PC-3 (cell line): Measurements from ENCODE around the gene CANT1. TPM values are rescaled to one million over a fixed set of nuclear protein-coding genes. Genes with fewer than 3 reads are reported as not detected.

Experiments
- ATAC-seq: fragments of 200-7000 bp; cut with Tn5 transposase; 2 replicates; pipeline ENCODE4 v1.9.1; 2020; ENCODE audit warnings: mild to moderate bottlenecking, moderate library complexity
- BruUV-seq: library from RNA; stranded (reverse); fragments of 400-500 nt; replicated peaks from 2 replicates; lab custom pipeline; 2021; lab: Mats Ljungman, UMichigan
- CTCF ChIA-PET: fragments of 300-600 bp; sonication (Branson Sonifier 250); formaldehyde crosslinking; loops from one replicate; lab custom pipeline; 2022; ENCODE audit warnings: antibody characterized with exemption; lab: Charles Lee
- POLR2A ChIA-PET: fragments of 300-600 bp; sonication (Branson Sonifier 250); formaldehyde crosslinking; loops from one replicate; lab custom pipeline; 2022; ENCODE audit warnings: antibody characterized with exemption; ENCODE audit not compliant: unreplicated experiment; lab: Charles Lee
- DNase-seq: peaks from one replicate; pipeline ENCODE4 v3.0.0-alpha.2; 2015
- H2AFZ ChIP-seq: fragments of 300-600 bp; sonication (generic); 2 replicates; pipeline ENCODE4 v1.6.0; 2016; ENCODE audit warnings: antibody characterized with exemption, low read length
- H3F3A ChIP-seq: fragments of 300-600 bp; sonication (generic); one replicate; pipeline ENCODE4 v1.6.0; 2017; ENCODE audit warnings: antibody characterized with exemption, low read length, control low read depth, mild to moderate bottlenecking; ENCODE audit not compliant: unreplicated experiment
- H3K27ac ChIP-seq: fragments of 300-600 bp; sonication (generic); 2 replicates; pipeline ENCODE4 v1.5.1; 2016; ENCODE audit warnings: mild to moderate bottlenecking, low read length
- H3K27me3 ChIP-seq: fragments of 300-600 bp; sonication (generic); 2 replicates; pipeline ENCODE4 v1.6.1; 2016; ENCODE audit warnings: low read length, mixed read lengths
- H3K36me3 ChIP-seq: fragments of 300-600 bp; sonication (generic); 2 replicates; pipeline ENCODE4 v1.6.1; 2016; ENCODE audit warnings: low read depth, mixed run types, low read length, mixed read lengths
- H3K4me1 ChIP-seq: fragments of 300-600 bp; sonication (generic); 2 replicates; pipeline ENCODE4 v1.5.1; 2016; ENCODE audit warnings: low read length; ENCODE audit not compliant: insufficient read depth
- H3K4me2 ChIP-seq: fragments of 300-600 bp; sonication (generic); 2 replicates; pipeline ENCODE4 v1.6.0; 2016; ENCODE audit warnings: low read length
- H3K4me3 ChIP-seq: fragments of 300-600 bp; sonication (generic); 2 replicates; pipeline ENCODE4 v1.5.1; 2016; ENCODE audit warnings: mild to moderate bottlenecking, low read length, mixed read lengths
- H3K79me2 ChIP-seq: fragments of 300-600 bp; sonication (generic); 2 replicates; pipeline ENCODE4 v1.6.1; 2017; ENCODE audit warnings: low read length, mixed read lengths
- H3K9ac ChIP-seq: fragments of 300-600 bp; sonication (generic); 2 replicates; pipeline ENCODE4 v1.6.0; 2016; ENCODE audit warnings: mild to moderate bottlenecking, low read length
- H3K9me2 ChIP-seq: fragments of 300-600 bp; sonication (generic); replicated peaks from 2 replicates; pipeline ENCODE4 v1.6.1; 2016; ENCODE audit warnings: mixed run types, low read length, mixed read lengths
- H3K9me3 ChIP-seq: fragments of 300-600 bp; sonication (generic); 2 replicates; pipeline ENCODE4 v1.6.1; 2016; ENCODE audit warnings: low read length, mixed read lengths
- H4K20me1 ChIP-seq: fragments of 300-600 bp; sonication (generic); 2 replicates; pipeline ENCODE4 v1.6.1; 2016; ENCODE audit warnings: low read length, mixed read lengths
- EZH2 ChIP-seq: fragments of 300-600 bp; sonication (generic); IDR thresholded peaks from one replicate; pipeline ENCODE4 v1.6.1; 2017; ENCODE audit warnings: antibody characterized with exemption, mild to moderate bottlenecking, low read length; ENCODE audit not compliant: unreplicated experiment
- EZH2phosphoT487 ChIP-seq: fragments of 300-600 bp; sonication (generic); IDR thresholded peaks from 2 replicates; pipeline ENCODE4 v1.6.1; 2018; ENCODE audit warnings: mild to moderate bottlenecking, antibody characterized with exemption, low read length, borderline replicate concordance
- intact Hi-C: fragments of 100-400 bp; cut with micrococcal nuclease; formaldehyde crosslinking; loops from 2 replicates; pipeline ENCODE4 v1.9.0; 2023
- total RNA-seq: library from RNA; depleted of rRNA; stranded (reverse); fragments of >200 nt; gene quantifications from 2 replicates; pipeline ENCODE4 v1.2.3, GENCODE V29; 2014
- TF ChIP-seq, protein P1 (sequence below): fragments of 300-600 bp; sonication (generic); conservative IDR thresholded peaks from 2 replicates; pipeline ENCODE4 v1.5.1; 2017; ENCODE audit warnings: antibody characterized with exemption, low read depth, mild to moderate bottlenecking, low read length

CANT1 gene
- total RNA-seq, 1 experiment from 2014 or later, result 191 TPM

DNA sequence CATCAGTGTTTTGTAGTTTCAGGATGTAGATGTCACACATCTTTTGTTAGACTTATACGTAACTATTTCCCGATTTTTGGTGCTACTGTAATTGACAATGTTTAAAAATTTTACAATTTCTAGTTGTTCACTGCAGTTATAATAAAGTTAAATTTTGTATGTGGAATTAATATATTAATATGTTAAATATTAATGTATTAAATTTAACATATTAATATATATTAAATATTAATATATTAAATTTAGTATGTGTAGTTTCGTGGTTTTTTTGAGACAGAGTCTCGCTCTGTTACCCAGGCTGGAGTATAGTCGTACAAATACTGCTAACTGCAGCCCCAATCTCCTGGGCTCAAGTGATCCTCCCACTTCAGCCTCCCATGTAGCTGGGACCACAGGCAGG is 24.2 kb downstream of the CANT1 start:
- H3K4me2 ChIP-seq, result no peak overlapping the region
- H3K27me3 ChIP-seq, result no peaks in the 10 kb centered on the region
- ChIA-PET POLR2A (no interaction called here), CTCF (interaction anchor here (0.7 kb wide), 1 partner anchor 123 kb away, joined by 5 read pairs; no protein-coding TSS in a partner anchor)
- intact Hi-C loops, result no loop called here
- no peak overlapping the region for H3K27ac ChIP-seq
- H3K9me2 ChIP-seq, result no peaks in the 10 kb centered on the region
- TF ChIP-seq EZH2 (no peak), EZH2phosphoT487 (no peak)
- TF ChIP-seq, protein P1, sequence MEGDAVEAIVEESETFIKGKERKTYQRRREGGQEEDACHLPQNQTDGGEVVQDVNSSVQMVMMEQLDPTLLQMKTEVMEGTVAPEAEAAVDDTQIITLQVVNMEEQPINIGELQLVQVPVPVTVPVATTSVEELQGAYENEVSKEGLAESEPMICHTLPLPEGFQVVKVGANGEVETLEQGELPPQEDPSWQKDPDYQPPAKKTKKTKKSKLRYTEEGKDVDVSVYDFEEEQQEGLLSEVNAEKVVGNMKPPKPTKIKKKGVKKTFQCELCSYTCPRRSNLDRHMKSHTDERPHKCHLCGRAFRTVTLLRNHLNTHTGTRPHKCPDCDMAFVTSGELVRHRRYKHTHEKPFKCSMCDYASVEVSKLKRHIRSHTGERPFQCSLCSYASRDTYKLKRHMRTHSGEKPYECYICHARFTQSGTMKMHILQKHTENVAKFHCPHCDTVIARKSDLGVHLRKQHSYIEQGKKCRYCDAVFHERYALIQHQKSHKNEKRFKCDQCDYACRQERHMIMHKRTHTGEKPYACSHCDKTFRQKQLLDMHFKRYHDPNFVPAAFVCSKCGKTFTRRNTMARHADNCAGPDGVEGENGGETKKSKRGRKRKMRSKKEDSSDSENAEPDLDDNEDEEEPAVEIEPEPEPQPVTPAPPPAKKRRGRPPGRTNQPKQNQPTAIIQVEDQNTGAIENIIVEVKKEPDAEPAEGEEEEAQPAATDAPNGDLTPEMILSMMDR, result no peak
- peaks cover 7% of the 10 kb centered on the region for H3F3A ChIP-seq
- DNase-seq (no peak), ATAC-seq (no peak)
- no peak overlapping the region for H2AFZ ChIP-seq
- H3K36me3 ChIP-seq, result peaks cover 3% of the 10 kb centered on the region
- H3K4me3 ChIP-seq, result no peak overlapping the region
- H3K9me3 ChIP-seq, result no peaks in the 10 kb centered on the region
- no peaks in the 10 kb centered on the region for H4K20me1 ChIP-seq
- no peaks in the 10 kb centered on the region for H3K79me2 ChIP-seq
- H3K4me1 ChIP-seq, result peaks cover 31% of the 10 kb centered on the region
- BruUV-seq, result no TSS peak
- H3K9ac ChIP-seq, result no peak overlapping the region

DNA sequence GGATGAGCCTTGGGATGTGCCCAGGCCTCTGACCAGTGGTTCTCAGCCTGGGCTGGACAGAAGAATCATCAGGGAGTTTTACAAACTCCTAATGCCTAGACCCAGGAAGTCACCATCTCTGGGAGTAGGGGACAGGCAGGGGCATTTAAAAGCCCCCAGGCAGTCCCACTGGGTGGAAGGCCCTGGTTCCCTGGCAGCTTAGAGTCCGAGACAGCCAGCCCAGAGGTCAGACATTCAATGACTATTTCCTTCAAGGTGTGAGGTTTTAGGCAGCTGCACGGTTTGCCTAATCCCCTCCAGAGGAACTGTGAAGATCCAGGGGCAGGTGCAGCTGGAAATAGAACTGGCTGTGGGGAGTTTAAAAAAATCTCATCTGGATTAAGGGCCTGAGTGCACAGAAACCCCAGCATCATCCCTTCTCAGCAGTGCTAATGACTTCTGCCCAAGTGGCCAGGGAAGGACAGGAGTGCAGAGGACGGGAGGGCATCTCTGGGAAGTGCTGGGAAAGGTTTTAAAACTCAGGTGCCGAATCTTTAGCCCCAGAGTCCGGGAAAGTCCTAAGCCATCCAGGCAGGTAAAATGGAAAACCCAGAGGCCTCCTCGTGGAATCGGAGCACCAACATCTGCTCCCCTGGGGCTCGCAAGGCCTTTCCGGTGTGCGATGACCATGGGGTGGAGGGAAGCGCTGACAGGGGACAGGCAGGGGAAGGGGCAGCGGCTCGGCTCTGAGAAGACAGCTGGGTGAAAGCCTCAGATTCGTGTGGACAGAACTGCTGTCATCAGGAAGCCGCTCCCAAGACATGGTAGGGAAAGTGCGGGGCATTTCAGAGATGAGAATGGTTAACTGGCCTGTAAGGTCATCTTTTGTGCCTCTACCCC is 28.3 kb downstream of the CANT1 start:
- ChIA-PET POLR2A (no interaction called here), CTCF (no interaction called here)
- no TSS peak for BruUV-seq

More for the DNA sequence above, 28.3 kb downstream of the CANT1 start:
- Histone ChIP-seq H3K4me1 (peaks cover 21% of the 10 kb centered on the region), H3F3A (no peaks in the 10 kb centered on the region), H3K9me2 (no peaks in the 10 kb centered on the region), H2AFZ (no peak overlapping the region), H3K4me2 (no peak overlapping the region), H3K9me3 (no peaks in the 10 kb centered on the region), H3K36me3 (no peaks in the 10 kb centered on the region), H4K20me1 (no peaks in the 10 kb centered on the region), H3K27ac (no peak overlapping the region), H3K27me3 (no peaks in the 10 kb centered on the region), H3K79me2 (peaks cover 12% of the 10 kb centered on the region; the same call in 1 of the 2 replicates), H3K4me3 (no peak overlapping the region), H3K9ac (no peak overlapping the region)
- intact Hi-C loops, result no loop called here
- DNase-seq (no peak), ATAC-seq (no peak)
- TF ChIP-seq, protein P1, result no peak
- TF ChIP-seq EZH2, result no peak
- TF ChIP-seq EZH2phosphoT487, result no peak
